ENCODE data around the gene OXNAD1. TPM values are rescaled to one million over a fixed set of nuclear protein-coding genes. Genes with fewer than 3 reads are reported as not detected.

OXNAD1 gene
- polyA plus RNA-seq, 1 of the 3 experiments (the other 2 are of a cell fraction): 6.9 TPM

- Histone ChIP-seq H3K4me3 (ENCODE audit: low read depth in 2 of 2, low read length in 1 of 2) (no peak overlapping the region), H4K20me1 (ENCODE audit: insufficient read depth) (no peaks in the 10 kb centered on the region; the same call in 1 of the 2 replicates), H3K9ac (no peak overlapping the region), H3K27me3 (ENCODE audit: insufficient read depth) (no peaks in the 10 kb centered on the region), H3K79me2 (ENCODE audit: insufficient read depth) (no peaks in the 10 kb centered on the region), H3K9me3 (no peaks in the 10 kb centered on the region), H3K4me2 (no peak overlapping the region), H3K36me3 (replicated peaks in 1 of 2; ENCODE audit: control insufficient read depth in 1 of 2, insufficient read depth in 2 of 2, low read length in 1 of 2) (peaks cover 6 to 25% of the 10 kb centered on the region in 2 experiments), H3K9me2 (no peaks in the 10 kb centered on the region), H3F3A (replicated peaks; ENCODE audit: insufficient read depth) (peaks cover 2% of the 10 kb centered on the region), H3K4me1 (ENCODE audit: control insufficient read depth in 1 of 2, insufficient read depth in 2 of 2, low read depth in 1 of 2, low read length in 1 of 2) (peaks cover 0 to 11% of the 10 kb centered on the region in 2 experiments; a peak in 2 of 4 replicates), H3K27ac (ENCODE audit: low read depth in 2 of 2, low read length in 1 of 2) (no peak overlapping the region), H2AFZ (ENCODE audit: low read depth) (no peak overlapping the region)
- DNase-seq: no peak
- 88% methylated on average over 3 of the region's 3 CpGs for WGBS (ENCODE audit: low lambda C conversion rate)
- TF ChIP-seq RFX5 (IDR thresholded peaks at IDR 0.05; ENCODE audit: low read length) (no peak), FOSL2 (IDR thresholded peaks at IDR 0.05; ENCODE audit: borderline replicate concordance, low read depth) (no peak), REST (IDR thresholded peaks at IDR 0.05; ENCODE audit: low read depth, low read length) (no peak), RAD21 (IDR thresholded peaks at IDR 0.05; ENCODE audit: low read length) (no peak), ELF1 (IDR thresholded peaks at IDR 0.05) (no peak), NRF1 (IDR thresholded peaks at IDR 0.05; ENCODE audit: low read depth, low read length) (no peak), POLR2AphosphoS5 (IDR thresholded peaks at IDR 0.05; ENCODE audit: low read depth, low read length) (no peak), FOXJ3 (CRISPR knock-in tag; IDR thresholded peaks at IDR 0.05) (no peak), TCF12 (IDR thresholded peaks at IDR 0.05) (no peak), USF2 (IDR thresholded peaks at IDR 0.05; ENCODE audit: borderline replicate concordance, low read depth, low read length) (no peak), ZBTB33 (IDR thresholded peaks at IDR 0.05; ENCODE audit: borderline replicate concordance, low read depth) (no peak)
- ChIA-PET CTCF (interaction anchor here (0.8 to 1.9 kb wide), 7 partner anchors 14 to 270 kb away, joined by 3 to 8 read pairs (median 4); no protein-coding TSS in a partner anchor), POLR2A (no interaction called here)
Measured at GRCh38 chr3:16286161-16286560, 21.1 kb downstream of the OXNAD1 start.
